ENCODE data around the gene TGM1. TPM values are rescaled to one million over a fixed set of nuclear protein-coding genes. Genes with fewer than 3 reads are reported as not detected.

TGM1 gene
- total and polyA plus RNA-seq, 2 donors (not counting 1 experiment from before 2014, with no cell fraction given) = 2.7 to 11.9 TPM

GRCh38 chr14:24277606-24278321 is 14.8 kb upstream of the TGM1 start:
- H3K36me3 ChIP-seq (replicated peaks in 1 of 2; ENCODE audit: control extremely low read depth in 1 of 2, control insufficient read depth in 1 of 2, extremely low read depth in 1 of 2, insufficient read depth in 2 of 2, low read length in 1 of 2) = no peaks in the 10 kb centered on the region
- peaks cover 33% of the 10 kb centered on the region for H3K79me2 ChIP-seq (ENCODE audit: control insufficient read depth, insufficient read depth, low read length)
- no peaks in the 10 kb centered on the region for H3K9me3 Mint-ChIP-seq (ENCODE audit: insufficient read depth)
- H3K27me3 Mint-ChIP-seq = no peaks in the 10 kb centered on the region
- peak overlapping the region; percentile 52 for H2AFZ ChIP-seq (ENCODE audit: insufficient read depth, low read depth, low read length, poor library complexity, severe bottlenecking)
- ChIA-PET POLR2A (interaction anchor here (1.2 to 1.5 kb wide), 2 partner anchors 13 to 36 kb away, joined by 3 to 4 read pairs; partner anchors contain the start of gene TINF2), CTCF (interaction anchor here (0.9 to 7.1 kb wide), 5 partner anchors 15 to 36 kb away, joined by 3 to 93 read pairs (median 15); partner anchors contain the start of genes CIDEB, DHRS1, LTB4R2 and NOP9)
- H3K4me1 ChIP-seq (ENCODE audit: control insufficient read depth in 2 of 2, insufficient read depth in 2 of 2, low read length in 2 of 2) = peaks cover 53 to 77% of the 10 kb centered on the region in 2 donors
- peak overlapping the region; percentile 50 for H3K4me2 ChIP-seq (replicated peaks; ENCODE audit: low read depth, low read length, poor library complexity, severe bottlenecking)
- H3K27me3 ChIP-seq (replicated peaks in 1 of 4; ENCODE audit: control extremely low read depth in 1 of 4, control insufficient read depth in 3 of 4, insufficient read depth in 4 of 4, low read length in 3 of 4) = no peaks in the 10 kb centered on the region
- peak overlapping the region; percentile 33 for H3K4me3 Mint-ChIP-seq
- H3K9me3 ChIP-seq (ENCODE audit: control extremely low read depth in 1 of 3, control insufficient read depth in 2 of 3, insufficient read depth in 1 of 3, low read length in 2 of 3) = peaks cover 0 to 10% (median 0%) of the 10 kb centered on the region in 3 donors
- peak overlapping the region; percentile 65 to 80 for H3K27ac ChIP-seq (ENCODE audit: low read length in 2 of 2)
- intact Hi-C loops (cut with micrococcal nuclease) = loop anchor here (2.0 to 10.0 kb wide), 2 partner anchors 35 to 133 kb away; partner anchors contain the start of genes EMC9, PSME2, RNF31 and TINF2
- peaks cover 81% of the 10 kb centered on the region for H3K4me1 Mint-ChIP-seq
- H4K20me1 ChIP-seq (ENCODE audit: control insufficient read depth, insufficient read depth, low read length, poor library complexity, severe bottlenecking) = no peaks in the 10 kb centered on the region
- TF ChIP-seq EZH2 (IDR thresholded peaks at IDR 0.05; ENCODE audit: borderline replicate concordance, insufficient read depth, low read depth, low read length, poor library complexity, severe bottlenecking) (no peak), CTCF (IDR thresholded peaks at IDR 0.05) (no peak)
- ATAC-seq (ENCODE audit: low read depth) (no peak), DNase-seq (peak; percentile 73)
- 71% methylated on average over 8 of the region's 11 CpGs for WGBS (ENCODE audit: insufficient coverage)
- peak overlapping the region; percentile 16 for H3K9ac ChIP-seq (ENCODE audit: low read length)
- H3K27ac Mint-ChIP-seq = peak overlapping the region; percentile 93
- H3K4me3 ChIP-seq (ENCODE audit: control extremely low read depth in 1 of 5, extremely low read depth in 1 of 5, insufficient read depth in 1 of 5, low read depth in 2 of 5, low read length in 4 of 5) = peak overlapping the region in 1 of 5 experiments; percentile 21

Measured in B cell (primary cell).